ENCODE measurements around the gene CASTOR1.

The CASTOR1 gene

DNA sequence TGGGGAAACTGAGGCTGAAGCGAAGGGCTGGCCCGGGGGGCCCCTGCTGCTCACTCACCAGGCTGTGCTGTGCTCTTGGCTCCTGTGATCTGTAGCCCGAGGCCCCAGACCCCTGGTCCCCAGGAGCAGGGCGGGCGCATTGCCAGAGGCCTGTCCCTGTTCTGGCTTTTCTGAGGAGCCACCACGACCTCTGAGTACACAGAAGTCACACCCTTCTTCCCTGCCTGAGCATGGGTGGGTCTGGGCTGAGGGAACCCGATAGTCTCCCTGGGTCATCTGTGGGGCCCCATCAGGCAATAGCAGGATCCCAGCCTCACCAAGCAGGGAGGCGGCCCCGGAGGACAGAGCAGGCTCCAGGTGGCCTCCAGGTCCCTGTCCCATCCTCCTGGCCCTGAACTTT lies 5.1 kb downstream of the CASTOR1 start:
- no peak for DNase-seq

GRCh38 chr22:30283342-30283741 lies 6.0 kb downstream of the CASTOR1 start:
- DNase-seq: no peak

- DNase-seq: no peak
Measured at GRCh38 chr22:30282616-30283046, 6.7 kb downstream of the CASTOR1 start.

- DNase-seq: no peak
Measured at GRCh38 chr22:30280505-30280904, 8.8 kb downstream of the CASTOR1 start.

GRCh38 chr22:30279932-30280331 lies 9.4 kb downstream of the CASTOR1 start:
- no peak for DNase-seq

DNA sequence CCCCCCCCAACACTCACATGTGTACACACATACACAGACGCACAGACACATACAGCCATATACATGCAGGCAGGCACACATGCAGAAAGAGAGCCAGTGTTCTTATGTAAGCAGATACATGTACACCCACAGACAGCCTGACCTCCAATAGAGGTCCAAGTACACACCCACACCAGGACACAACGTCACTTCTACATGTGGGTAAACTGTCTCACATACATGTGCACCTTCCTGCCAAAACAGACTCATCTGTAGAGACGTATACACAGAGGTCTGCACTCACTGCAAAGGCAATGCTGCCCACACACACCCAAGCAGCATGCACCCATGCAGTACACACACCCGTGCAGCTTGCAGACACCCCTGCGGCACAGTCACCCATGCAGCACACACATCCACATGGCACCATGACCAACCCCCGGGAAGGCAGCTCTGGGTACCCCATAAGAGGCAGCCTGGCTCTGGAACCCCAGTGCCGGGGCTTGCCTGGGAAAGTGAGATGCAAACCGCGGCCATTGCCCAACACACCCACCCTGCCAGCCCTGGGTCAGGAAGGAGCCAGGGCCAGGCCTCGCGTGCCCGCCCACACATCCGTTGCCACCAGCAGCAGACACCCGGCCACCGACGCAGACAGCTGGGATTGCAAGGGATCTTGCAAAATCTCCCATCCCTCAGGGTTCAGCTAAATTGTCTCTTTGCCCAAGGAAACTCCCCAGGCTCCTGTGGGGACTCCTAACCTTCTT lies 10.1 kb downstream of the CASTOR1 start:
- DNase-seq: no peak

- DNase-seq: no peak
Measured at GRCh38 chr22:30277547-30278344, 11.6 kb downstream of the CASTOR1 start.

- DNase-seq: no peak
Measured at GRCh38 chr22:30276039-30276438, 13.3 kb downstream of the CASTOR1 start.

GRCh38 chr22:30275625-30276024 lies 13.7 kb downstream of the CASTOR1 start:
- DNase-seq: no peak

GRCh38 chr22:30274437-30274812 lies 14.9 kb downstream of the CASTOR1 start:
- no peak for DNase-seq

GRCh38 chr22:30273711-30274436 lies 15.4 kb downstream of the CASTOR1 start:
- no peak for DNase-seq

DNA sequence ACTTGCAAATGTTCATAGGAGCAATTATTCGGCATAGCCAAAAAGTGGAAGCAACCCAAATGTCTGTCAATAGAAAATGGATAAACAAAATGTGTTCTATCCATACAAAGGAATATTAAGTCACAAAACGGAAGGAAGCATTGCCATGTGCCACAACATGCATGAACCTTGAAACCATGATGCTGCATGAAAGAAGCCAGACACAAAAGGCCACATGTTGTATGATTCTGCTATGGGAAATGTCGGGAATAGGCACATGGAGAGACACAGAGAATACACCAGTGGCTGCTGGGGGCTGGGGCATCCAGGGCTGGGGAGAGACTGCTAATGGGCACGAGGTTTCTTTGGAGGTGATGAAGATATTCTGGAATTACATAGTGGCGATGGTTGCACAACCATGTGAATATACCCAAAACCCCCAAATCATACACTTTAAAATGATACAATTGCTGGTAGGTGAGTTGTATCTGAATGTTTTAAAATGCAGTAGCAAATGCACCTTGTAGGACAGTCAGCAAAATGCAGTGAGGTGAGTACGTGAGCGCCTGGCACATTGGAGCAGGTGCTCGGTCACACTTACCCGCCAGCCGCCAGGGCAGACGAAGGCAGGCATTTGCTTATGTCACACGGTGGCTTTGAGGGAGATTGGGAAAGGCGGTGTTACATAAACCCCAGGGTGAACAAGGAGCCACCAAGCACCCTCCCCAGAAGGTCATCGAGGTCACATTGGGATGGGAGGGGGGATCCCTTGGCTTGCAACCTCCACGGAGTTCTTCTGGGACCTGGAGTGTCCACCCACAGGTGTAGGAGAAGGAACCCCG lies 16.3 kb downstream of the CASTOR1 start:
- DNase-seq: no peak

GRCh38 chr22:30270832-30271231 lies 18.5 kb downstream of the CASTOR1 start:
- DNase-seq: no peak

- no peak for DNase-seq
Measured at GRCh38 chr22:30268331-30268730, 21.0 kb downstream of the CASTOR1 start.

DNA sequence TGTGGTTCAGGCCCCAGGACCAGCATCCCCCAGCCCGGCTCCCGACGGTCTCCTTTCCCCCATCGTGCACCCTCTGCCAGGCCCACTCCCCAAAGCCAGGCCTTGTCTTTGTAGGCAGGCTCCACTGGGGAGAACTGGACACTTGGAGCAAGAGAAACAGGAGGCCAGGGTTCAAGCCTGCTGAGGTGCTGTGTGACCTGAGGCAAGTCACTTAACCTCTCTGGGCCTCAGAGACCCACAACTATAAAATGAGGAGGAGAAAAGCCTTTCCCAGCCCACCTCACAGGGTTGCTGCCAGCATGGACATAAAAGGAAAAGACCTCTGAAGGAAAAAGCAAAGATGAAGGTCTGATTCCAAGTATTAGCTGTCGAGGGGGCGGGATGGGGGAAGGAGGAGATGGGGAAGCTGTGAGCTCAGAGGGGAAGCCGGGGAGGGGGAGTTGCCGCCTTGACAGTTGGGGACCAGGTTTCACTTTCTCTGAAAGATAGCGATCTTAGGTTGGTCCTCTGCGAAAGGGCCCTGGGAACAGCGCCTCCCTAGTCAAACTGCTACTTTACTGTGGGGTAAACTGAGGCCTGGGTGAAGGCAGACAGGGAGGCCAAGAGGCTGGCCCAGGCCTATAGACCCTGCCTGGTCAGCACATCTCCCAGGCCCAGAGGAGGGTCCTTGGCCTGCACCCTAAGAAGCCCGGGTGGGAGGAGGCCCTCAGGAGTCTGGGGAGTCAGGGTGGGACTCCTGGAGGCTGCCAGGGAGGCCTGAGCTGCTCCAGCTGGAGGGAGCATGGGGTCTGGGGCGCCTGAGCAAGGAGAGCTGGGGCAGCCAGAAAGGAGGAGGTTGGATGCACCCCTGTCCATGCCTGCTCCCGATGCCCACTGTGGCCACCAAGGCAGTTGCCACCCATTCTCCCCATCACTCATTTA lies 21.7 kb downstream of the CASTOR1 start:
- no peak for DNase-seq

GRCh38 chr22:30266445-30267381 lies 22.6 kb downstream of the CASTOR1 start, which contains the start of gene OSM:
OSM (minus strand) TSS chr22:30266851; CDS start chr22:30266799, 52 bp downstream.
- no peak for DNase-seq

DNA sequence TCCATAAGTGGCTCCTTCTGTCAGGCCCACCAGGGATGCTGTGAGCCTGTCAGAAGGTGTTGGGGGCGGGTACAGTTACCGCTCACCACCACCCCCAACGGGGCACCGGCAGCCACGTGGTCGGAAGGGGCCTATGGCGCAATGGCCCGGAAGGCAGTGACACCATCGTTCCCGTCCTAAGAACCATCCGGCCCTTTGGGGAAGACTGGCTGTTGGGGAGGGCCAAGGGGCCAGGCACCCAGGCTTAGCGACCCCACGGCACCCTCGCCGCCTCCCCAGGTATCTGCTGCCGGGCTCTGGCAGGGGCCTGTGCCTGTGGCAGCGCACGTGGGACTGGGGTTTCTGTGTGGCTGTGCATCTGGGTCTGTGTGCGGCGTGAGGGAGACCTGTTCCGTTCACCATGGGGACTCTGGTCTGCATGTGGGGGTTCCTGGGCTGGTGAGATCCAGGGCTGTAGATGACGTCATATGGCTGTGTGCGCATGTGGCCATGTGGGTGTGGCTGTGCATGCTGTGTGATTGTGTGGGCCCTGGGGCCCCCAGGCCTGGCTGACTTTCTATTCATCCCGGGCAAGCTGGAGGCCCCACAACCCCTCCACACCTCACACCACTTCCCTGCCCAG lies 23.4 kb downstream of the CASTOR1 start:
- no peak for DNase-seq

DNA sequence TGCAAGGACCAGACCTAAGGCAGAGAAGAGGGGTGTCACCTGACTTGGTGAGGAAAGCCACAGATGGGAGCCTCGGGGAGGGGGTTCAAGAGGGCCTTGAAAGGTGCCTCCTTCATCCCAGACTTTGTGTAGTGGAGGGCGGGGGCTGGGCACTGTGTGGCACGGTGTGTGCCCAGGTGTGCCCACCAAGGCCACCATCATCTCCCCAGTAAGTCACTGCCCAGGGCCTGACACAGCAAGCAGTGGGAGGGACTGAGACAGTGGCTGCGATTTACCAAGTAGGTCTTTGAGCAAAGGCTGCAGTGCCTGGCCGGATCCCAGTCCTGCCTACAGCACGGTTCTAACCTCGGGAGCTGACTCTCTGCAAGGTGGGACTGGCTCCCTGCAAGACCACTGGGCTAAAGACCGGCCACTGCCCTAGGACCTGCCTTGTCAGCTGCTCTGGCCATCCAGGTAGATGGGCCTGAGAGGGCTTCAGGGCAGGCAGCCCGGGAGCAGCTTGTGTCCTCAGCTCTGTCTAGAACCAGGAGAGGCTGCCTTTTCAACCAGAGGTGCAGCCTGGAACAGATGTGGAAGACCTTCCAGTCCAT lies 24.1 kb downstream of the CASTOR1 start:
- no peak for DNase-seq

DNA sequence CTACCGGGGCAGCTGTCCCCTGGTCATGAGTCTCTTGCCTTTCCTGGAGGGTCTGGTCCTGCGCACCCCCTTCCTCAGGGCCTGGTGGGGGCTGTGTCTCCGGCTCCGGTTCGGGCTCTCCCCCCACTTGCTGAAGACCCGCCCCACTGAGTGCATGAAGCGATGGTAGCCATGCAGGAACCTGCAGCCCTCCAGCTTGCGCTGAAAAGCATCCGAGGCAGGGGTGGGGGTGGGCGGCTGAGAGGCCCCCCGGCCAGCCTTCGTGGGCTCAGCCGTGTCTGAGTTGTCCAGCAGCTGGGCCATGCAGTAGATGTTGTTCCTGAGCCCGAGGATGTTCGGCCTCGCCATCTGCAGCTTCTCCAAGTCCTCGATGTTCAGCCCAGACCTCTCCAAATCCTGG lies 25.4 kb downstream of the CASTOR1 start:
- DNase-seq: no peak
